Loucy (cell line): ENCODE data around the gene GABBR2.

Experiments used
- H2AFZ ChIP-seq: fragments of 200-600 bp; sonication (generic); 2 replicates; pipeline ENCODE4 v1.6.0; 2016; ENCODE audit warnings: antibody characterized with exemption, mild to moderate bottlenecking, low read length, moderate library complexity
- H3F3A ChIP-seq: fragments of 200-600 bp; 2 replicates; pipeline ENCODE4 v1.6.0; 2016; ENCODE audit warnings: antibody characterized with exemption, low read depth, mild to moderate bottlenecking
- H3K27me3 ChIP-seq: fragments of 200-600 bp; sonication (generic); 2 replicates; pipeline ENCODE4 v1.6.1; 2014; ENCODE audit warnings: low read length, mild to moderate bottlenecking; ENCODE audit not compliant: insufficient read depth, poor library complexity, severe bottlenecking
- H3K36me3 ChIP-seq: fragments of 200-600 bp; sonication (generic); 2 replicates; pipeline ENCODE4 v1.6.1; 2016; ENCODE audit warnings: low read length; ENCODE audit not compliant: insufficient read depth
- H3K4me1 ChIP-seq: fragments of 200-600 bp; sonication (generic); 2 replicates; pipeline ENCODE4 v1.5.1; 2014; ENCODE audit warnings: low read length, mild to moderate bottlenecking; ENCODE audit not compliant: insufficient read depth, poor library complexity, severe bottlenecking
- H3K4me2 ChIP-seq: fragments of 200-600 bp; sonication (generic); 2 replicates; pipeline ENCODE4 v1.6.0; 2014; ENCODE audit warnings: antibody characterized with exemption, low read length, low read depth, mild to moderate bottlenecking; ENCODE audit not compliant: poor library complexity, severe bottlenecking
- H3K4me3 ChIP-seq: fragments of 200-600 bp; sonication (generic); 2 replicates; pipeline ENCODE4 v1.5.1; 2014; ENCODE audit warnings: low read length, mild to moderate bottlenecking, mixed read lengths; ENCODE audit not compliant: poor library complexity, severe bottlenecking
- H3K79me2 ChIP-seq: fragments of 200-600 bp; sonication (generic); 2 replicates; pipeline ENCODE4 v1.6.1; 2014; ENCODE audit warnings: low read length; ENCODE audit not compliant: insufficient read depth
- H3K9ac ChIP-seq: fragments of 200-600 bp; sonication (generic); 2 replicates; pipeline ENCODE4 v1.6.0; 2014; ENCODE audit warnings: mild to moderate bottlenecking, low read depth, low read length, moderate library complexity; ENCODE audit not compliant: poor library complexity, severe bottlenecking
- H3K9me2 ChIP-seq: fragments of 200-600 bp; sonication (generic); replicated peaks from 2 replicates; pipeline ENCODE4 v1.6.1; 2016; ENCODE audit warnings: low read depth, low read length, mixed read lengths
- H3K9me3 ChIP-seq: fragments of 200-600 bp; sonication (generic); 2 replicates; pipeline ENCODE4 v1.6.1; 2014; ENCODE audit warnings: mild to moderate bottlenecking, antibody characterized with exemption, low read length, low read depth; ENCODE audit not compliant: insufficient read depth
- H4K20me1 ChIP-seq: fragments of 200-600 bp; sonication (generic); 2 replicates; pipeline ENCODE4 v1.6.0; 2014; ENCODE audit warnings: antibody characterized with exemption, low read length, mild to moderate bottlenecking; ENCODE audit not compliant: insufficient read depth, poor library complexity, severe bottlenecking
- CTCF ChIP-seq: fragments of 200-600 bp; sonication (generic); conservative IDR thresholded peaks from 2 replicates; pipeline ENCODE4 v1.5.1; 2014; ENCODE audit warnings: mild to moderate bottlenecking, antibody characterized with exemption, low read length
- EZH2phosphoT487 ChIP-seq: fragments of 200-600 bp; IDR thresholded peaks from 2 replicates; pipeline ENCODE4 v1.6.1; 2018; ENCODE audit warnings: antibody characterized with exemption, mild to moderate bottlenecking, moderate library complexity, borderline replicate concordance

The GABBR2 gene

DNA sequence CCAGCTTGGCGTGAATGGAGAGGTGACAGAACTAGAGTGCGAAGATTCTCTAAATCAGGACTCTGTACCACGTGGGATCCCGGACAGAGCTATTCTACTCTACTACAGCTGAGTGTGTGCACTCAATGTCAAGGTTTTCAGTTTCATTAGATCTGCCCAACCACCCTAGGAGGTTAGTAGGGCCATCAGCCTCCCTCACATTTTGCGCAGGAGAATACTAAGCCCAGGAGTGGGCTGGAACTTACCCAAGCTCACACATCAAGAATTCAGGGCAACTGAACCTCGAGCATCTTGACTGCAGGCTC is 385.0 kb downstream of the GABBR2 start:
- Histone ChIP-seq H3K9ac (no peak overlapping the region), H2AFZ (no peak overlapping the region)

GRCh38 chr9:98323051-98323830 is 385.5 kb downstream of the GABBR2 start:
- TF ChIP-seq EZH2phosphoT487 = no peak
- TF ChIP-seq CTCF = no peak
- Histone ChIP-seq H3F3A (no peaks in the 10 kb centered on the region), H2AFZ (no peak overlapping the region), H3K4me2 (no peak overlapping the region), H3K79me2 (no peaks in the 10 kb centered on the region), H3K9ac (no peak overlapping the region), H4K20me1 (no peaks in the 10 kb centered on the region), H3K9me2 (no peaks in the 10 kb centered on the region), H3K27me3 (no peaks in the 10 kb centered on the region), H3K4me1 (no peaks in the 10 kb centered on the region), H3K9me3 (no peaks in the 10 kb centered on the region), H3K4me3 (no peak overlapping the region), H3K36me3 (no peaks in the 10 kb centered on the region)

More for the DNA sequence above, 385.0 kb downstream of the GABBR2 start:
- Histone ChIP-seq H3K79me2 (no peaks in the 10 kb centered on the region), H3F3A (no peaks in the 10 kb centered on the region), H3K36me3 (no peaks in the 10 kb centered on the region), H3K4me3 (no peak overlapping the region), H3K4me2 (no peak overlapping the region), H3K9me2 (no peaks in the 10 kb centered on the region), H3K9me3 (no peaks in the 10 kb centered on the region), H3K4me1 (no peaks in the 10 kb centered on the region), H3K27me3 (no peaks in the 10 kb centered on the region), H4K20me1 (no peaks in the 10 kb centered on the region)
- TF ChIP-seq EZH2phosphoT487 = no peak
- no peak for TF ChIP-seq CTCF

DNA sequence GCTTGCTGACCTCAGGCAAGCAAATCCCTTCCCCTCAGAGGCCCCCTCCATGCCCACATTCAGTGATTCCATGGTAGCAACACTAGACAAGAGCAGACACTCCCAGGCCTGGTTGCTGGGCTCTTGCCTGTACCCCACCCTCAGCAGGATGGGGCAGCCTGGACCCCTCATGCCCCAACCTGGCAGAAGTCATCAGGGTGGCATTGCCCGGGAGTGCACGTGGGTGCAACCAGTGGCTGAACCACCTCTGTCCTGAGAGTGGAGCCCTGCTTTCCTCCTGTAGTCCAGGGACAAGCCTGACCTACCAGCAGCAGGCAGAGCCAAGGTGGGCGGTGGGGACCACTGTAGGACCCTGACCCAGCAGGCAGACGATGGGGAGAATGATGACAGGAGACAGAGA is 387.5 kb downstream of the GABBR2 start:
- no peaks in the 10 kb centered on the region for H3K79me2 ChIP-seq
- H2AFZ ChIP-seq = no peak overlapping the region
- no peak overlapping the region for H3K4me3 ChIP-seq
- H3K9me3 ChIP-seq = no peaks in the 10 kb centered on the region
- no peaks in the 10 kb centered on the region for H3K36me3 ChIP-seq
- H3K27me3 ChIP-seq = no peaks in the 10 kb centered on the region
- no peaks in the 10 kb centered on the region for H3K9me2 ChIP-seq
- H3K4me2 ChIP-seq = no peak overlapping the region
- no peaks in the 10 kb centered on the region for H3K4me1 ChIP-seq
- no peak overlapping the region for H3K9ac ChIP-seq
- no peaks in the 10 kb centered on the region for H4K20me1 ChIP-seq
- H3F3A ChIP-seq = no peaks in the 10 kb centered on the region
- TF ChIP-seq CTCF (no peak), EZH2phosphoT487 (no peak)
